ENCODE data around the gene ZFHX3. TPM values are rescaled to one million over a fixed set of nuclear protein-coding genes. Genes with fewer than 3 reads are reported as not detected.
"Not testable (repeated sequence)": the region's sequence is repeated elsewhere in the genome, so short reads cannot be mapped to it uniquely, and the experiment has no call there.

The ZFHX3 gene
- total and polyA plus RNA-seq, 9 of the 15 experiments (the other 6 are each of a cell fraction or from before 2014, with no cell fraction given), result 0.01 to 0.23 (median 0.06) TPM; not detected in 4

DNA sequence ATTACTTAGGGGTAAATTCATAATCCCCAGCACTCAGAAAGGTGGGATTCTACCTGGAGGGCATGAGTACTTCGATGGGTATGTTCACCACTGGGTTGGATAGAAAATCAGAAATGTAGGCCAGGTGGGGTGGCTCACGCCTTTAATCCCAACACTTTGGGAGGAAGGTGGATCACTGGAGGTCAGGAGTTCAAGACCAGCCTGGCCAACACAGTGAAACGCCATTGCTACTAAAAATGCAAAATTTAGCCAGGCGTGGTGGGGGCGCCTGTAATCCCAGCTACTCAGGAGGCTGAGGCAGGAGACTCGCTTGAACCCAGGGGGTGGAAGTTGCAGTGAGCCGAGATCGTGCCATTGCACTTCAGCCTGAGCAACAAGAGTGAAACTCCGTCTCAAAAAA lies 24.1 kb upstream of the ZFHX3 start:
- H3K27me3 ChIP-seq (ENCODE audit: control insufficient read depth in 2 of 2, insufficient read depth in 2 of 2, low read length in 2 of 2); H3K9me3 ChIP-seq (replicated peaks; ENCODE audit: control insufficient read depth, insufficient read depth, low read depth, low read length); H3K79me2 ChIP-seq (ENCODE audit: control insufficient read depth, insufficient read depth, low read length); intact Hi-C loops (cut with micrococcal nuclease); H3K9ac ChIP-seq (ENCODE audit: insufficient read depth in 1 of 2, low read depth in 2 of 2, low read length in 2 of 2); H3K4me1 ChIP-seq (replicated peaks in 1 of 2; ENCODE audit: control insufficient read depth in 2 of 2, insufficient read depth in 2 of 2, low read length in 2 of 2); H3K4me3 ChIP-seq; H3K27ac ChIP-seq (ENCODE audit: extremely low read depth, low read depth, low read length); H3K4me2 ChIP-seq (ENCODE audit: insufficient read depth, low read length); POLR2A ChIA-PET; H2AFZ ChIP-seq (ENCODE audit: low read depth, low read length); H4K20me1 ChIP-seq (replicated peaks; ENCODE audit: control insufficient read depth, insufficient read depth, low read length); H3K36me3 ChIP-seq (ENCODE audit: control insufficient read depth, insufficient read depth, low read length); FAIRE-seq; CTCF ChIA-PET (ENCODE audit: low intra/inter-chr PET ratio); BruUV-seq (replicated peaks); in situ Hi-C loops (cut with MboI); H3K9me1 ChIP-seq (ENCODE audit: control insufficient read depth, insufficient read depth, low read length); DNase-seq (ENCODE audit: extremely low read depth in 1 of 4, low spot score in 3 of 4); ATAC-seq: not testable (repeated sequence)
- 4% methylated on average over 7 of the region's 9 CpGs for WGBS (ENCODE audit: insufficient coverage, low coverage, missing lambda C conversion rate)

DNA sequence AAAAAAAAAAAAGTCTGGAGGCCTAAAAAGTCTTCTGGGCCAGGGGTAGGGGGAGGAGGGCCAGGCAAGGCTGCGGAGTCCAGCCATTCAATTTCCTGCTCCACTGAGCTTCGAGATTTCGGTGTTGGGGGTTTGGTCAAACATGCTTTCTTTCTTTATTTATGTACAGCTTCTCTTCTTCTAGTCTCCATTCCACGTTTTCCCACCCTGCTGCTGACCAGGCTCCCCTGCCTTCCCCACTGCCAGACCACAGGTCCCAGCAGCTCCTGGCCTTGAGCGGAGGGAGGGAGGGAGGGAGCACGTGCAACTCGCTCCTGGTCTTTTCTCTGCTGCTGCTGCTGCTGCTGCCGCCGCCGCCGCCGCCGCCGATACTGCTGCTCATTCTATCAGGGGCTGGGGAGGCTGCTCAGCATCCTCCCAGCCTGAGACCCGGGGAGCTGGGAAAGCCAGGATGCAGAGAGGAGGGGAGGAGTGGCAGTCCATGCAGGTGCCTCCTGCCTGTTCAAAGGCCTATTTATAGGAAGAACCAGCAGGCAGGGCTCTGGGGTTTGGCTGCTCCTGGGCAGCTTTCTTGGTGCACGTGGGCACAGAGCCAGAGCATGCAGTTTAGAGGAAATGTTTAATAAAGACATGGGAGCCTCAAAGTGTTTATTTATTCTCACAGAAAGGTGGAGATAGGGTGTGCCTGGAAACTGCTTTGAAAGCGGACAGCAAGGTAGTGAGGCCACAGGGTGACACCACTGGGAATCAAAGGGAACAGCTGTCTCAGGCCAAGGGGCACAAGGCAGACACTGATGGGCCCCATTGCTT lies 23.4 kb upstream of the ZFHX3 start:
- peaks cover 0 to 13% of the 10 kb centered on the region in 2 experiments; a peak in 4 of 5 replicates for H3K27me3 ChIP-seq (ENCODE audit: control insufficient read depth in 2 of 2, insufficient read depth in 2 of 2, low read length in 2 of 2)
- no peak overlapping the region for H3K4me3 ChIP-seq
- ChIA-PET POLR2A (no interaction called here), CTCF (ENCODE audit: low intra/inter-chr PET ratio) (no interaction called here)
- intact Hi-C loops (cut with micrococcal nuclease) (no loop called here), in situ Hi-C loops (cut with MboI) (no loop called here)
- H3K4me1 ChIP-seq (replicated peaks in 1 of 2; ENCODE audit: control insufficient read depth in 2 of 2, insufficient read depth in 2 of 2, low read length in 2 of 2), result no peaks in the 10 kb centered on the region; a peak in 2 of 5 replicates
- H3K9me3 ChIP-seq (replicated peaks; ENCODE audit: control insufficient read depth, insufficient read depth, low read depth, low read length), result no peaks in the 10 kb centered on the region
- no peaks in the 10 kb centered on the region; the same call in 1 of the 2 replicates for H4K20me1 ChIP-seq (replicated peaks; ENCODE audit: control insufficient read depth, insufficient read depth, low read length)
- no peak overlapping the region for H3K9ac ChIP-seq (ENCODE audit: insufficient read depth in 1 of 2, low read depth in 2 of 2, low read length in 2 of 2)
- no peak for TF ChIP-seq CHD1 (IDR thresholded peaks at IDR 0.05; ENCODE audit: low read length)
- TF ChIP-seq, protein P1, sequence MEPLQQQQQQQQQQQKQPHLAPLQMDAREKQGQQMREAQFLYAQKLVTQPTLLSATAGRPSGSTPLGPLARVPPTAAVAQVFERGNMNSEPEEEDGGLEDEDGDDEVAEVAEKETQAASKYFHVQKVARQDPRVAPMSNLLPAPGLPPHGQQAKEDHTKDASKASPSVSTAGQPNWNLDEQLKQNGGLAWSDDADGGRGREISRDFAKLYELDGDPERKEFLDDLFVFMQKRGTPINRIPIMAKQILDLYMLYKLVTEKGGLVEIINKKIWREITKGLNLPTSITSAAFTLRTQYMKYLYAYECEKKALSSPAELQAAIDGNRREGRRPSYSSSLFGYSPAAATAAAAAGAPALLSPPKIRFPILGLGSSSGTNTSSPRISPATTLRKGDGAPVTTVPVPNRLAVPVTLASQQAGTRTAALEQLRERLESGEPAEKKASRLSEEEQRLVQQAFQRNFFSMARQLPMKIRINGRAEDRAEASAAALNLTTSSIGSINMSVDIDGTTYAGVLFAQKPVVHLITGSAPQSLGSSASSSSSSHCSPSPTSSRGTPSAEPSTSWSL (CRISPR knock-in tag; IDR thresholded peaks at IDR 0.05; ENCODE audit: borderline replicate concordance), result no peak
- TF ChIP-seq, protein P2, sequence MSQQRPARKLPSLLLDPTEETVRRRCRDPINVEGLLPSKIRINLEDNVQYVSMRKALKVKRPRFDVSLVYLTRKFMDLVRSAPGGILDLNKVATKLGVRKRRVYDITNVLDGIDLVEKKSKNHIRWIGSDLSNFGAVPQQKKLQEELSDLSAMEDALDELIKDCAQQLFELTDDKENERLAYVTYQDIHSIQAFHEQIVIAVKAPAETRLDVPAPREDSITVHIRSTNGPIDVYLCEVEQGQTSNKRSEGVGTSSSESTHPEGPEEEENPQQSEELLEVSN (IDR thresholded peaks at IDR 0.05; ENCODE audit: borderline replicate concordance in 1 of 2, extremely low read depth in 1 of 2, insufficient read depth in 1 of 2, insufficient read length in 1 of 2, low read depth in 1 of 2, low read length in 1 of 2, poor library complexity in 1 of 2, severe bottlenecking in 1 of 2), result peak in 1 of 2 experiments; percentile 23
- H3K9me1 ChIP-seq (ENCODE audit: control insufficient read depth, insufficient read depth, low read length), result no peaks in the 10 kb centered on the region
- FAIRE-seq, result no peak
- no peak for DNase-seq (ENCODE audit: extremely low read depth in 1 of 4, low spot score in 3 of 4)
- no peaks in the 10 kb centered on the region for H3K79me2 ChIP-seq (ENCODE audit: control insufficient read depth, insufficient read depth, low read length)
- no peak overlapping the region for H2AFZ ChIP-seq (ENCODE audit: low read depth, low read length)
- H3K4me2 ChIP-seq (ENCODE audit: insufficient read depth, low read length), result no peak overlapping the region
- BruUV-seq (replicated peaks), result no TSS peak
- no peaks in the 10 kb centered on the region for H3K36me3 ChIP-seq (ENCODE audit: control insufficient read depth, insufficient read depth, low read length)
- H3K27ac ChIP-seq (ENCODE audit: extremely low read depth, low read depth, low read length), result no peak overlapping the region
- WGBS (ENCODE audit: insufficient coverage, low coverage, missing lambda C conversion rate), result 7% methylated on average over 7 of the region's 17 CpGs
- ATAC-seq, result no peak

Data from K562 (cell line).